Cardiac muscle cell (in vitro differentiated cells and primary cell): Measurements from ENCODE around the gene HSBP1. TPM values are rescaled to one million over a fixed set of nuclear protein-coding genes. Genes with fewer than 3 reads are reported as not detected.

Experiments used
- DNase-seq, 2 donors: peaks; one replicate each; pipeline versions ENCODE4 v3.0.0 to v3.0.0-alpha.2; 2010 to 2017; ENCODE audit warnings: low read depth in 1 of 2, low spot score in 1 of 2
- H3K27ac ChIP-seq: fragments of 200-600 bp; sonication (generic); 2 replicates; pipeline ENCODE4 v1.5.1; 2016
- H3K27me3 ChIP-seq: fragments of 200-600 bp; sonication (generic); 2 replicates; pipeline ENCODE4 v1.6.0; 2016; ENCODE audit warnings: control low read depth
- H3K36me3 ChIP-seq: fragments of 200-600 bp; sonication (generic); 2 replicates; pipeline ENCODE4 v1.5.1; 2016; ENCODE audit warnings: control low read depth
- H3K4me1 ChIP-seq: fragments of 200-600 bp; sonication (generic); 2 replicates; pipeline ENCODE4 v1.8.1; 2017; ENCODE audit warnings: low read depth, mild to moderate bottlenecking, mixed run types
- H3K4me3 ChIP-seq: fragments of 200-600 bp; sonication (generic); 2 replicates; pipeline ENCODE4 v1.5.1; 2016; ENCODE audit warnings: mild to moderate bottlenecking
- H3K9me3 ChIP-seq: fragments of 200-600 bp; sonication (generic); 2 replicates; pipeline ENCODE4 v1.5.1; 2017; ENCODE audit warnings: low read depth, mild to moderate bottlenecking, control low read depth
- polyA plus RNA-seq: library from polyadenylated mRNA; unstranded; fragments of >200 nt; fragmentation: Nextera tagmentation; extraction: Ambion mirVana; gene quantifications from 2 replicates; pipeline ENCODE4 v1.2.1, GENCODE V29; 2016
- total RNA-seq: library from RNA; depleted of rRNA; stranded (reverse); fragments of >200 nt; gene quantifications from 2 replicates; pipeline ENCODE4 v1.2.3, GENCODE V29; 2016
- TF ChIP-seq, protein P1 (sequence below): IDR thresholded peaks from 2 replicates; pipeline ENCODE4 v1.5.1; 2012; ENCODE audit warnings: low read depth, mild to moderate bottlenecking, low read length

The HSBP1 gene
- total and polyA plus RNA-seq, 2 experiments from 2014 or later: 16.7 to 529 TPM

DNA sequence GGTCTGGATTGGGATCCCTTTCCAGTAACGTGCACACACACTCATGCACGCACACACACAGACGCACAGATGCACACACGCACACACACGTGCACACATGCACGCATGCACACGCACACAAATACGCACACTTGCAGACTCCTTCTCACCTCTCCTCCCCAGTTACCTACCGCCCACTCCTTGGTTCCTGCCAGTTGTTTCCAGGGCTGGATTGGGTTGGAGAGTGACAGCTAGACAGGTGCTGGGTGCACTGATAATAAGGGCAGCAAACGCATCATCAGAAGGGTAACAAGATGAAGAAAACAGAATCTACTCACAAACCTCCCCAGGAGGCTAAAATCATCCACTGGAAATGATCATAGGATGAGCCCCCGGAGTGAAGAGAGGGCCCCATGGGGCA, 45.0 kb downstream of the HSBP1 start:
- DNase-seq: no peak
- no peaks in the 10 kb centered on the region for H3K36me3 ChIP-seq

GRCh38 chr16:83853834-83854233, 46.1 kb downstream of the HSBP1 start:
- H3K4me1 ChIP-seq: no peaks in the 10 kb centered on the region
- TF ChIP-seq, protein P1, sequence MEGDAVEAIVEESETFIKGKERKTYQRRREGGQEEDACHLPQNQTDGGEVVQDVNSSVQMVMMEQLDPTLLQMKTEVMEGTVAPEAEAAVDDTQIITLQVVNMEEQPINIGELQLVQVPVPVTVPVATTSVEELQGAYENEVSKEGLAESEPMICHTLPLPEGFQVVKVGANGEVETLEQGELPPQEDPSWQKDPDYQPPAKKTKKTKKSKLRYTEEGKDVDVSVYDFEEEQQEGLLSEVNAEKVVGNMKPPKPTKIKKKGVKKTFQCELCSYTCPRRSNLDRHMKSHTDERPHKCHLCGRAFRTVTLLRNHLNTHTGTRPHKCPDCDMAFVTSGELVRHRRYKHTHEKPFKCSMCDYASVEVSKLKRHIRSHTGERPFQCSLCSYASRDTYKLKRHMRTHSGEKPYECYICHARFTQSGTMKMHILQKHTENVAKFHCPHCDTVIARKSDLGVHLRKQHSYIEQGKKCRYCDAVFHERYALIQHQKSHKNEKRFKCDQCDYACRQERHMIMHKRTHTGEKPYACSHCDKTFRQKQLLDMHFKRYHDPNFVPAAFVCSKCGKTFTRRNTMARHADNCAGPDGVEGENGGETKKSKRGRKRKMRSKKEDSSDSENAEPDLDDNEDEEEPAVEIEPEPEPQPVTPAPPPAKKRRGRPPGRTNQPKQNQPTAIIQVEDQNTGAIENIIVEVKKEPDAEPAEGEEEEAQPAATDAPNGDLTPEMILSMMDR: no peak
- H3K4me3 ChIP-seq: no peak overlapping the region
- DNase-seq: no peak
- H3K27me3 ChIP-seq: no peaks in the 10 kb centered on the region
- H3K27ac ChIP-seq: no peak overlapping the region
- H3K9me3 ChIP-seq: no peaks in the 10 kb centered on the region
- H3K36me3 ChIP-seq: no peaks in the 10 kb centered on the region

More for the DNA sequence above, 45.0 kb downstream of the HSBP1 start:
- no peaks in the 10 kb centered on the region for H3K9me3 ChIP-seq
- H3K27me3 ChIP-seq: no peaks in the 10 kb centered on the region
- H3K27ac ChIP-seq: no peak overlapping the region
- TF ChIP-seq, protein P1: no peak
- H3K4me3 ChIP-seq: no peak overlapping the region
- H3K4me1 ChIP-seq: no peaks in the 10 kb centered on the region

GRCh38 chr16:83854420-83854819, 46.6 kb downstream of the HSBP1 start:
- H3K27ac ChIP-seq: no peak overlapping the region
- no peaks in the 10 kb centered on the region for H3K9me3 ChIP-seq
- no peak overlapping the region for H3K4me3 ChIP-seq
- no peaks in the 10 kb centered on the region for H3K4me1 ChIP-seq
- no peaks in the 10 kb centered on the region for H3K36me3 ChIP-seq
- TF ChIP-seq, protein P1: no peak
- no peaks in the 10 kb centered on the region for H3K27me3 ChIP-seq
- no peak for DNase-seq

- DNase-seq: no peak
- no peaks in the 10 kb centered on the region for H3K4me1 ChIP-seq
- H3K9me3 ChIP-seq: no peaks in the 10 kb centered on the region
- H3K27ac ChIP-seq: no peak overlapping the region
- H3K36me3 ChIP-seq: no peaks in the 10 kb centered on the region
- TF ChIP-seq, protein P1: no peak
- H3K27me3 ChIP-seq: no peaks in the 10 kb centered on the region
- no peak overlapping the region for H3K4me3 ChIP-seq
Observed at GRCh38 chr16:83856792-83857191, 49.0 kb downstream of the HSBP1 start.

- H3K4me3 ChIP-seq: no peak overlapping the region
Observed at GRCh38 chr16:83859265-83859664, 51.5 kb downstream of the HSBP1 start.

More at GRCh38 chr16:83859265-83859664, 51.5 kb downstream of the HSBP1 start:
- Histone ChIP-seq H3K9me3 (no peaks in the 10 kb centered on the region), H3K4me1 (no peaks in the 10 kb centered on the region), H3K36me3 (no peaks in the 10 kb centered on the region), H3K27me3 (no peaks in the 10 kb centered on the region), H3K27ac (no peak overlapping the region)
- TF ChIP-seq, protein P1: no peak
- no peak for DNase-seq
